Measurements from ENCODE around the gene MAPKAP1.

DNA sequence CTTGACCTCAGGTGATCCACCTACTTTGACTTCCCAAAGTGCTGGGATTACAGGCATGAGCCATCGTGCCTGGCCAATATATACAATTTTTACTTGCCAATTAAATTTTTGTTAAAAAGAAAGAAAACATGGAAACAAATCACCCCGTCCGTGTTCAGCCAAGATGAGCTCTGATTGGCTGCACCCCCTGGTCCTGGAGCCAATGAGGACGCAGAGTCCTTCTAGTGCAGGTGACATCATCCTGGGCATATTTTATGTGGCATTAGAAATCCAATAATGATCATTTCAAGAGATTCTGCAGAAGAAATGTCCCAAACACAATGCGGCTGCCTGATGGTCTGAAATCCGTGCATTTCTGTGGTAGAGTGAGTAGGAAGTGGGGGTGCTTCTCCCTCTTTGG is 285.8 kb downstream of the MAPKAP1 start:
- TF ChIP-seq CTCF (IDR thresholded peaks at IDR 0.05; ENCODE audit: borderline replicate concordance, extremely low read depth, low read length, poor library complexity, severe bottlenecking): no peak
- TF ChIP-seq EZH2 (IDR thresholded peaks at IDR 0.05; ENCODE audit: borderline replicate concordance, low read depth, low read length, severe bottlenecking): no peak

All from DND-41 (cell line).